Tibial nerve (tissue), 4 donors: Measurements from ENCODE around the gene TBX20. TPM values are rescaled to one million over a fixed set of nuclear protein-coding genes. Genes with fewer than 3 reads are reported as not detected.

Experiments used
- DNase-seq, 2 donors: peaks; one replicate each; pipeline ENCODE4 v3.0.0-alpha.2; 2019; ENCODE audit warnings: low spot score in 2 of 2
- H3K27ac ChIP-seq, 4 donors: fragments of 200-600 bp; sonication (generic) in 3 of 4; one replicate each; pipeline ENCODE4 v1.5.1; 2017 to 2019; ENCODE audit warnings: mild to moderate bottlenecking in 1 of 4
- H3K27me3 ChIP-seq, 2 donors: fragments of 200-600 bp; sonication (generic) in 1 of 2; one replicate each; pipeline versions ENCODE4 v1.5.1 to v1.6.0; 2017 to 2019
- H3K36me3 ChIP-seq, 3 donors: fragments of 200-600 bp; sonication (generic); one replicate each; pipeline ENCODE4 v1.5.1; 2018 to 2019
- H3K4me1 ChIP-seq, 4 donors: fragments of 200-600 bp; sonication (generic) in 3 of 4; one replicate each; pipeline ENCODE4 v1.5.1; 2017 to 2019
- H3K4me3 ChIP-seq, 4 donors: fragments of 200-600 bp; sonication (generic) in 3 of 4; one replicate each; pipeline ENCODE4 v1.5.1; 2017 to 2019; ENCODE audit warnings: mild to moderate bottlenecking in 1 of 4, moderate library complexity in 1 of 4
- H3K9me3 ChIP-seq, 4 donors: fragments of 200-600 bp; sonication (generic) in 3 of 4; one replicate each; pipeline ENCODE4 v1.5.1; 2017 to 2019
- EP300 ChIP-seq, 2 donors: sonication (generic); formaldehyde crosslinking; IDR thresholded peaks; one replicate each; pipeline ENCODE4 v1.6.1; 2017; ENCODE audit warnings: antibody characterized with exemption in 2 of 2, mild to moderate bottlenecking in 1 of 2
- POLR2A ChIP-seq, 2 donors: fragments of 450-650 bp; IDR thresholded peaks; one replicate each; pipeline ENCODE4 v1.6.1; 2017; ENCODE audit warnings: antibody characterized with exemption in 2 of 2, mild to moderate bottlenecking in 2 of 2, moderate library complexity in 2 of 2
- WGBS, 2 donors: methylation state at CpG; one replicate each; pipeline ENCODE4 v1.1.5; 2018; 5-methylcytosine and 5-hydroxymethylcytosine counted together
- total RNA-seq, 4 donors: library from RNA; depleted of rRNA; stranded (reverse); fragments of >200 nt; gene quantifications; one replicate each; pipeline ENCODE4 v1.1.0, GENCODE V29; 2016
- TF ChIP-seq, protein P1 (sequence below), 5 experiments: fragments of 200-600 bp in 3 of 5; fragments of 450-650 bp in 2 of 5; sonication (generic) in 3 of 5; IDR thresholded peaks; one replicate each; pipeline ENCODE4 v1.5.1; 2016 to 2019; ENCODE audit warnings: antibody characterized with exemption in 5 of 5, mild to moderate bottlenecking in 3 of 5, moderate library complexity in 2 of 5

The TBX20 gene
- total RNA-seq, 4 donors from 2014 or later = 0.42 TPM; not detected in 3

DNA sequence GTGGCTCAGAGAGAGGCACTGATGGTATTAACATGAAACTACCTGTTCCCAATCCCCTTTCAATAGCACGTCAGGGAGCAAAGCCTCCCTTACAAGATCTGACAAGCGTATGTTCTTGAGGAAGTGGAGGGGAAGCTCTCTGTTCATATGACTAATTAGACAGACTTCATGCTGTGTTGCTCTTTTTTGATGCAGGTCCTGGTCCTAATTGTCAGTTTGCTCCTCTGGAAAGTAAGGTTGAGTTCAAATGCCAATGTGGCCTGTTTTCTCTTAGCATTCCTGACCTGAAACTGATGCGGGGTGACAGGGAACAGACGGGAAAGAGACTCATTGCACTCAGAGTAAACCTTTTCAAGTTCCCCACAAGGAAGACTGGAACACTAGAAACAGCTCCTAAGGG lies 27.0 kb upstream of the TBX20 start:
- no peaks in the 10 kb centered on the region for H3K4me1 ChIP-seq
- DNase-seq = no peak
- no peak for TF ChIP-seq EP300 (IDR thresholded peaks at IDR 0.05)
- TF ChIP-seq, protein P1, sequence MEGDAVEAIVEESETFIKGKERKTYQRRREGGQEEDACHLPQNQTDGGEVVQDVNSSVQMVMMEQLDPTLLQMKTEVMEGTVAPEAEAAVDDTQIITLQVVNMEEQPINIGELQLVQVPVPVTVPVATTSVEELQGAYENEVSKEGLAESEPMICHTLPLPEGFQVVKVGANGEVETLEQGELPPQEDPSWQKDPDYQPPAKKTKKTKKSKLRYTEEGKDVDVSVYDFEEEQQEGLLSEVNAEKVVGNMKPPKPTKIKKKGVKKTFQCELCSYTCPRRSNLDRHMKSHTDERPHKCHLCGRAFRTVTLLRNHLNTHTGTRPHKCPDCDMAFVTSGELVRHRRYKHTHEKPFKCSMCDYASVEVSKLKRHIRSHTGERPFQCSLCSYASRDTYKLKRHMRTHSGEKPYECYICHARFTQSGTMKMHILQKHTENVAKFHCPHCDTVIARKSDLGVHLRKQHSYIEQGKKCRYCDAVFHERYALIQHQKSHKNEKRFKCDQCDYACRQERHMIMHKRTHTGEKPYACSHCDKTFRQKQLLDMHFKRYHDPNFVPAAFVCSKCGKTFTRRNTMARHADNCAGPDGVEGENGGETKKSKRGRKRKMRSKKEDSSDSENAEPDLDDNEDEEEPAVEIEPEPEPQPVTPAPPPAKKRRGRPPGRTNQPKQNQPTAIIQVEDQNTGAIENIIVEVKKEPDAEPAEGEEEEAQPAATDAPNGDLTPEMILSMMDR (IDR thresholded peaks at IDR 0.05) = no peak
- TF ChIP-seq POLR2A (IDR thresholded peaks at IDR 0.05) = no peak
- no peak overlapping the region for H3K27ac ChIP-seq
- no peaks in the 10 kb centered on the region for H3K9me3 ChIP-seq
- H3K27me3 ChIP-seq = no peaks in the 10 kb centered on the region
- no peak overlapping the region for H3K4me3 ChIP-seq
- no peaks in the 10 kb centered on the region for H3K36me3 ChIP-seq
- 49 to 51% methylated on average over 4 of the region's 4 CpGs for WGBS, 2 donors

DNA sequence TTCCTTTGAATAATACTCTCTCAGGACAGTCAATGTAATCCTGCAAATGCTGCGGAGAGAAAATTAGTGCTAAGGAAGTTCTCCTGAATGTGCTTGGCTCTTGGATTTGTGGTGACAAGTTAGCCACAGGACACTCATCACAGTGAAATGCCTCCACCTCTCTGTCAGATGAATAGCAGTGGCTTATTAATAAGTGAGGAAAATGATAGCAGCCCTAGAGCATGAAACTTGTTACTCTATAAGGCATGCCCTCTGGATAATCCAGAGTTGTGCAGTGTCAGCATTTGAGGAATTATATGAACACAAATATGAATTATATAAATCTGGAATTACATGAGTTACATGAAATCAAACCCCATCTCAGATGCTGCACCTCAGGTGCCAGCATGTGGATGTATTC lies 23.5 kb upstream of the TBX20 start:
- no peak for DNase-seq
- no peaks in the 10 kb centered on the region for H3K4me1 ChIP-seq
- WGBS, 2 donors = 70 to 71% methylated on average over 1 of the region's 1 CpG
- H3K4me3 ChIP-seq = no peak overlapping the region
- H3K27ac ChIP-seq = no peak overlapping the region
- H3K36me3 ChIP-seq = no peaks in the 10 kb centered on the region
- TF ChIP-seq, protein P1 (IDR thresholded peaks at IDR 0.05) = no peak
- TF ChIP-seq POLR2A (IDR thresholded peaks at IDR 0.05) (no peak), EP300 (IDR thresholded peaks at IDR 0.05) (no peak)
- H3K27me3 ChIP-seq = no peaks in the 10 kb centered on the region
- no peaks in the 10 kb centered on the region for H3K9me3 ChIP-seq

DNA sequence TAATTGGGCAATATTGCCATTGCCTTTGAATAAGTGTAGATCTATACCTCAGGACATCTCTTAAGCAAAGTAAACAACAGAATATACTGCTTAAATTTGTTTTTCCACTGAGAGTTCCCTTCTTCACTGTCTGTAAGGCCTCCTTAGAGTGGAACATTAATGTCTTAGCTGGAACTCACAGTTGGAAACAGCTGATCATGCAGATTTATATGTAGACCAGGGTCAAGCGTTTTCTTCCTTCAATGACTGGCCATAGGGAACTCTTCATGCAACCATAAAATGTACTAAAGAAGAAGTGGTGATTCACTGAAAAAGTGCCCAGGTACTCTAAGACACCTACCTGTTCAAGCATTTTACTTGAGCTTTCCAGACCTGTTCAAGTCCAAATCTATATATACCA lies 18.3 kb upstream of the TBX20 start:
- 90 to 95% methylated on average over 1 of the region's 1 CpG for WGBS, 2 donors
- DNase-seq = no peak
- H3K36me3 ChIP-seq = no peaks in the 10 kb centered on the region
- TF ChIP-seq POLR2A (IDR thresholded peaks at IDR 0.05) = no peak
- TF ChIP-seq, protein P1 (IDR thresholded peaks at IDR 0.05) = no peak
- TF ChIP-seq EP300 (IDR thresholded peaks at IDR 0.05) = no peak
- H3K27me3 ChIP-seq = no peaks in the 10 kb centered on the region
- H3K4me3 ChIP-seq = no peak overlapping the region
- no peaks in the 10 kb centered on the region for H3K9me3 ChIP-seq
- no peaks in the 10 kb centered on the region for H3K4me1 ChIP-seq
- H3K27ac ChIP-seq = no peak overlapping the region

DNA sequence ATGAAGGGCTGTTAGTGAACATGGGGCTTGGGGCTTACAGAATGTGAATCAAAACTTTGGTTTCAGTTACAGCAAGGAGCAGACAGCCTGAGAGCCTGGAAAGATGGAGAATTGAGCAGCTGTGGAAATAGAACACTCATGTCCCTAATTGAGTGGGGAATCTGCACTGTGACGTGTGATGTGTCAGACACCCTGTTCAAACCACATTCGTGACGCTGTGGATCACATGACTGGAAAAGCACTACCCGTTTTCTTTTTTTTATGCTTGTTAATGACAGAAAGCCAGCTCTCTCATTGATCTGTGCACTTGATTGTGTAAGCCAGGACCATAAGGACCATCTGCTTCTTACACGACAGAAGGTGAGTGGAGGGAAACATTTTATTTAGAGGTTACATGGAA lies 15.1 kb upstream of the TBX20 start:
- H3K9me3 ChIP-seq = no peaks in the 10 kb centered on the region
- DNase-seq = no peak

DNA sequence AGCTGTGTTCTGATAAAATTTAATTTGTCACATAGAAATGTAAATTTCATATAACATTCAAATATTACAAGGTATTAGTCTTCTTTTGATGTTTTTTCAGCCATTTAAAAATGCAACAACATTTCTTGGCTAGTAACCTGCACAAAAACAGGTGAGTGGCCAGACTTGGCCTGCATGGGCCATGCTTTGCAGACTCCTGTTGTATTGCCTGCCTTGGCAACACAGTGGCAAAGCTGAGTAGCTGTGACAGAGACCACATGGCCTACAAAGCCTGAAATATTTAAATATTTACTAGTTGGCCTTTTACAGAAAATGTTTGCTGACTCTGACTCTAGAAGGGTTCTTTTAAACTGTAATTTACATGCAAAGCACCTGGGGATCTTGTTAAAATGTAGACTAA lies 13.5 kb upstream of the TBX20 start:
- TF ChIP-seq EP300 (IDR thresholded peaks at IDR 0.05) = no peak
- TF ChIP-seq POLR2A (IDR thresholded peaks at IDR 0.05) = no peak
- TF ChIP-seq, protein P1 (IDR thresholded peaks at IDR 0.05) = no peak

More for the DNA sequence above, 15.1 kb upstream of the TBX20 start:
- Histone ChIP-seq H3K27ac (no peak overlapping the region), H3K36me3 (no peaks in the 10 kb centered on the region), H3K4me3 (no peak overlapping the region), H3K27me3 (peaks cover 0 to 15% of the 10 kb centered on the region in 2 donors), H3K4me1 (no peaks in the 10 kb centered on the region)
- 62% methylated on average over 5 of the region's 5 CpGs for WGBS, 2 donors
- TF ChIP-seq, protein P1 (IDR thresholded peaks at IDR 0.05) = no peak
- TF ChIP-seq EP300 (IDR thresholded peaks at IDR 0.05) = no peak
- TF ChIP-seq POLR2A (IDR thresholded peaks at IDR 0.05) = no peak

More for the DNA sequence above, 13.5 kb upstream of the TBX20 start:
- H3K36me3 ChIP-seq = no peaks in the 10 kb centered on the region
- H3K9me3 ChIP-seq = no peaks in the 10 kb centered on the region
- no peak for DNase-seq
- peaks cover 0 to 31% of the 10 kb centered on the region in 2 donors for H3K27me3 ChIP-seq
- no peaks in the 10 kb centered on the region for H3K4me1 ChIP-seq
- H3K27ac ChIP-seq = no peak overlapping the region
- H3K4me3 ChIP-seq = no peak overlapping the region
